WTC11 (cell line): ENCODE data around the gene SSNA1.

ENCODE experiments used
- CDX4 ChIP-seq: fragments of 250-450 bp; sonication (Bioruptor Pico); IDR thresholded peaks from 2 replicates; pipeline ENCODE4 v1.9.0; 2021; ENCODE audit warnings: moderate library complexity, mild to moderate bottlenecking, inconsistent platforms, borderline replicate concordance
- CTCF ChIP-seq: fragments of 200-600 bp; IDR thresholded peaks from 2 replicates; pipeline ENCODE4 v1.8.0; 2022; ENCODE audit warnings: antibody characterized with exemption
- FOXJ3 ChIP-seq: sonication (generic); formaldehyde crosslinking; IDR thresholded peaks from 2 replicates; pipeline ENCODE4 v1.9.0; 2021; ENCODE audit warnings: missing genetic modification reagents, mild to moderate bottlenecking, borderline replicate concordance
- FOXK1 ChIP-seq: sonication (generic); formaldehyde crosslinking; IDR thresholded peaks from 2 replicates; pipeline ENCODE4 v1.8.0; 2022; ENCODE audit warnings: mild to moderate bottlenecking, moderate library complexity, missing genetic modification reagents
- JUN ChIP-seq: sonication (generic); formaldehyde crosslinking; IDR thresholded peaks from 2 replicates; pipeline ENCODE4 v1.8.0; 2023; ENCODE audit warnings: mild to moderate bottlenecking, missing genetic modification reagents
- RELA ChIP-seq: sonication (generic); formaldehyde crosslinking; IDR thresholded peaks from 2 replicates; pipeline ENCODE4 v1.8.1; 2022; ENCODE audit warnings: missing genetic modification reagents, mild to moderate bottlenecking, borderline replicate concordance
- SMAD4 ChIP-seq: sonication (generic); formaldehyde crosslinking; IDR thresholded peaks from 2 replicates; pipeline ENCODE4 v1.8.0; 2022; ENCODE audit warnings: mild to moderate bottlenecking, missing genetic modification reagents
- TP53 ChIP-seq: sonication (generic); formaldehyde crosslinking; IDR thresholded peaks from 2 replicates; pipeline ENCODE4 v1.8.1; 2023; ENCODE audit warnings: mild to moderate bottlenecking, missing genetic modification reagents
- ZBTB21 ChIP-seq: sonication (generic); formaldehyde crosslinking; IDR thresholded peaks from 2 replicates; pipeline ENCODE4 v1.8.1; 2023; ENCODE audit warnings: mild to moderate bottlenecking, missing genetic modification reagents, borderline replicate concordance
- TF ChIP-seq, protein P1 (sequence below): sonication (generic); formaldehyde crosslinking; IDR thresholded peaks from 2 replicates; pipeline ENCODE4 v1.8.1; 2022; ENCODE audit warnings: mild to moderate bottlenecking, missing genetic modification reagents, moderate library complexity, borderline replicate concordance
- TF ChIP-seq, protein P2 (sequence below): sonication (generic); formaldehyde crosslinking; IDR thresholded peaks from 2 replicates; pipeline ENCODE4 v1.8.0; 2022; ENCODE audit warnings: mild to moderate bottlenecking, missing genetic modification reagents
- TF ChIP-seq, protein P3 (sequence below): sonication (generic); formaldehyde crosslinking; IDR thresholded peaks from 2 replicates; pipeline ENCODE4 v1.8.1; 2022; ENCODE audit warnings: missing genetic modification reagents, borderline replicate concordance

GRCh38 chr9:137227054-137227852 lies 38.8 kb downstream of the SSNA1 start, which contains the start of gene RNF224:
- TF ChIP-seq CTCF (peak; percentile 85), FOXK1 (CRISPR knock-in tag) (no peak), FOXJ3 (CRISPR knock-in tag) (no peak), CDX4 (no peak), TP53 (CRISPR knock-in tag) (no peak), ZBTB21 (CRISPR knock-in tag) (no peak), RELA (CRISPR knock-in tag) (no peak), JUN (CRISPR knock-in tag) (no peak), SMAD4 (CRISPR knock-in tag) (no peak)
- TF ChIP-seq, protein P1, sequence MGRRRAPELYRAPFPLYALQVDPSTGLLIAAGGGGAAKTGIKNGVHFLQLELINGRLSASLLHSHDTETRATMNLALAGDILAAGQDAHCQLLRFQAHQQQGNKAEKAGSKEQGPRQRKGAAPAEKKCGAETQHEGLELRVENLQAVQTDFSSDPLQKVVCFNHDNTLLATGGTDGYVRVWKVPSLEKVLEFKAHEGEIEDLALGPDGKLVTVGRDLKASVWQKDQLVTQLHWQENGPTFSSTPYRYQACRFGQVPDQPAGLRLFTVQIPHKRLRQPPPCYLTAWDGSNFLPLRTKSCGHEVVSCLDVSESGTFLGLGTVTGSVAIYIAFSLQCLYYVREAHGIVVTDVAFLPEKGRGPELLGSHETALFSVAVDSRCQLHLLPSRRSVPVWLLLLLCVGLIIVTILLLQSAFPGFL (CRISPR knock-in tag) = no peak
- TF ChIP-seq, protein P2, sequence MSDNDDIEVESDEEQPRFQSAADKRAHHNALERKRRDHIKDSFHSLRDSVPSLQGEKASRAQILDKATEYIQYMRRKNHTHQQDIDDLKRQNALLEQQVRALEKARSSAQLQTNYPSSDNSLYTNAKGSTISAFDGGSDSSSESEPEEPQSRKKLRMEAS (CRISPR knock-in tag) = no peak
- TF ChIP-seq, protein P3, sequence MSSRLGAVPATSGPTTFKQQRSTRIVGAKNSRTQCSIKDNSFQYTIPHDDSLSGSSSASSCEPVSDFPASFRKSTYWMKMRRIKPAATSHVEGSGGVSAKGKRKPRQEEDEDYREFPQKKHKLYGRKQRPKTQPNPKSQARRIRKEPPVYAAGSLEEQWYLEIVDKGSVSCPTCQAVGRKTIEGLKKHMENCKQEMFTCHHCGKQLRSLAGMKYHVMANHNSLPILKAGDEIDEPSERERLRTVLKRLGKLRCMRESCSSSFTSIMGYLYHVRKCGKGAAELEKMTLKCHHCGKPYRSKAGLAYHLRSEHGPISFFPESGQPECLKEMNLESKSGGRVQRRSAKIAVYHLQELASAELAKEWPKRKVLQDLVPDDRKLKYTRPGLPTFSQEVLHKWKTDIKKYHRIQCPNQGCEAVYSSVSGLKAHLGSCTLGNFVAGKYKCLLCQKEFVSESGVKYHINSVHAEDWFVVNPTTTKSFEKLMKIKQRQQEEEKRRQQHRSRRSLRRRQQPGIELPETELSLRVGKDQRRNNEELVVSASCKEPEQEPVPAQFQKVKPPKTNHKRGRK (CRISPR knock-in tag) = no peak
